IPS-18a (cell line): ENCODE results near the gene RAD21L1.

Source experiments
- H3K27ac ChIP-seq: one replicate; pipeline ENCODE4 v1.5.1; 2013; ENCODE audit warnings: low read length
- H3K27me3 ChIP-seq: one replicate; pipeline ENCODE4 v1.6.1; 2013; ENCODE audit warnings: mild to moderate bottlenecking, low read length; ENCODE audit not compliant: control insufficient read depth, insufficient read depth
- H3K36me3 ChIP-seq: one replicate; pipeline ENCODE4 v1.6.1; 2013; ENCODE audit warnings: low read depth, low read length; ENCODE audit not compliant: control insufficient read depth
- H3K4me1 ChIP-seq: one replicate; pipeline ENCODE4 v1.6.1; 2013; ENCODE audit warnings: low read depth, low read length; ENCODE audit not compliant: control insufficient read depth
- H3K4me3 ChIP-seq: one replicate; pipeline ENCODE4 v1.5.1; 2013; ENCODE audit warnings: low read length
- H3K9ac ChIP-seq: one replicate; pipeline ENCODE4 v1.6.1; 2013; ENCODE audit warnings: mild to moderate bottlenecking, low read length, moderate library complexity
- H3K9me3 ChIP-seq: one replicate; pipeline ENCODE4 v1.6.1; 2013; ENCODE audit warnings: low read depth, low read length; ENCODE audit not compliant: control insufficient read depth

Gene RAD21L1

GRCh38 chr20:1277529-1278322 is 51.9 kb downstream of the RAD21L1 start:
- Histone ChIP-seq H3K27ac (no peak overlapping the region), H3K27me3 (no peaks in the 10 kb centered on the region), H3K4me1 (no peaks in the 10 kb centered on the region)

GRCh38 chr20:1278993-1279392 is 53.1 kb downstream of the RAD21L1 start:
- H3K9me3 ChIP-seq: no peaks in the 10 kb centered on the region
- H3K27ac ChIP-seq: no peak overlapping the region
- no peaks in the 10 kb centered on the region for H3K27me3 ChIP-seq
- H3K4me1 ChIP-seq: no peaks in the 10 kb centered on the region
- H3K9ac ChIP-seq: no peak overlapping the region
- H3K4me3 ChIP-seq: no peak overlapping the region
- H3K36me3 ChIP-seq: no peaks in the 10 kb centered on the region

More at GRCh38 chr20:1277529-1278322, 51.9 kb downstream of the RAD21L1 start:
- no peaks in the 10 kb centered on the region for H3K9me3 ChIP-seq
- no peak overlapping the region for H3K9ac ChIP-seq
- no peak overlapping the region for H3K4me3 ChIP-seq
- H3K36me3 ChIP-seq: no peaks in the 10 kb centered on the region

GRCh38 chr20:1280195-1281102 is 54.6 kb downstream of the RAD21L1 start:
- H3K27ac ChIP-seq: no peak overlapping the region
- H3K27me3 ChIP-seq: no peaks in the 10 kb centered on the region
- H3K9me3 ChIP-seq: no peaks in the 10 kb centered on the region
- no peaks in the 10 kb centered on the region for H3K4me1 ChIP-seq
- no peaks in the 10 kb centered on the region for H3K36me3 ChIP-seq
- H3K4me3 ChIP-seq: no peak overlapping the region
- no peak overlapping the region for H3K9ac ChIP-seq

- Histone ChIP-seq H3K36me3 (no peaks in the 10 kb centered on the region), H3K27me3 (no peaks in the 10 kb centered on the region), H3K9ac (no peak overlapping the region), H3K9me3 (no peaks in the 10 kb centered on the region), H3K4me1 (no peaks in the 10 kb centered on the region), H3K27ac (no peak overlapping the region), H3K4me3 (no peak overlapping the region)
These were observed 55.6 kb downstream of the RAD21L1 start for GRCh38 chr20:1281279-1282057.

- Histone ChIP-seq H3K36me3 (no peaks in the 10 kb centered on the region), H3K4me1 (no peaks in the 10 kb centered on the region), H3K27me3 (no peaks in the 10 kb centered on the region), H3K9me3 (no peaks in the 10 kb centered on the region), H3K4me3 (no peak overlapping the region), H3K9ac (no peak overlapping the region), H3K27ac (no peak overlapping the region)
These were observed 57.1 kb downstream of the RAD21L1 start for GRCh38 chr20:1282966-1283365.

- Histone ChIP-seq H3K27ac (no peak overlapping the region), H3K27me3 (no peaks in the 10 kb centered on the region), H3K4me1 (no peaks in the 10 kb centered on the region), H3K9me3 (no peaks in the 10 kb centered on the region), H3K36me3 (no peaks in the 10 kb centered on the region), H3K9ac (no peak overlapping the region), H3K4me3 (no peak overlapping the region)
These were observed 58.0 kb downstream of the RAD21L1 start for GRCh38 chr20:1283522-1284510.

GRCh38 chr20:1286267-1287024 is 60.6 kb downstream of the RAD21L1 start:
- H3K4me1 ChIP-seq: no peaks in the 10 kb centered on the region
- H3K27me3 ChIP-seq: no peaks in the 10 kb centered on the region
- H3K4me3 ChIP-seq: no peak overlapping the region
- no peak overlapping the region for H3K9ac ChIP-seq
- no peak overlapping the region for H3K27ac ChIP-seq
- H3K36me3 ChIP-seq: no peaks in the 10 kb centered on the region
- H3K9me3 ChIP-seq: no peaks in the 10 kb centered on the region

GRCh38 chr20:1287306-1287705 is 61.5 kb downstream of the RAD21L1 start:
- Histone ChIP-seq H3K9me3 (no peaks in the 10 kb centered on the region), H3K4me1 (no peaks in the 10 kb centered on the region), H3K27me3 (no peaks in the 10 kb centered on the region), H3K36me3 (no peaks in the 10 kb centered on the region), H3K4me3 (no peak overlapping the region), H3K27ac (no peak overlapping the region), H3K9ac (no peak overlapping the region)

- no peaks in the 10 kb centered on the region for H3K36me3 ChIP-seq
- H3K27me3 ChIP-seq: no peaks in the 10 kb centered on the region
- H3K4me3 ChIP-seq: no peak overlapping the region
- no peak overlapping the region for H3K27ac ChIP-seq
- H3K4me1 ChIP-seq: no peaks in the 10 kb centered on the region
- H3K9ac ChIP-seq: no peak overlapping the region
- H3K9me3 ChIP-seq: no peaks in the 10 kb centered on the region
These were observed 62.1 kb downstream of the RAD21L1 start for GRCh38 chr20:1287787-1288569.
